Chondrocyte (in vitro differentiated cells): Measurements from ENCODE around the gene DYRK4. TPM values are rescaled to one million over a fixed set of nuclear protein-coding genes. Genes with fewer than 3 reads are reported as not detected.

Experiments
- DNase-seq: peaks from one replicate; pipeline ENCODE4 v3.0.0; 2021; ENCODE audit warnings: mixed read lengths, low spot score
- H3K27ac Mint-ChIP-seq: one replicate; pipeline ENCODE4 v1.8.0; 2021; ENCODE audit warnings: mild to moderate bottlenecking, moderate library complexity, mixed read lengths; ENCODE audit not compliant: unreplicated experiment
- H3K27me3 Mint-ChIP-seq: 2 replicates; pipeline ENCODE4 v1.8.0; 2021; ENCODE audit warnings: low read depth, mixed read lengths
- H3K36me3 Mint-ChIP-seq: 2 replicates; pipeline ENCODE4 v1.8.0; 2021; ENCODE audit warnings: low read depth, mixed read lengths
- H3K4me1 Mint-ChIP-seq: 2 replicates; pipeline ENCODE4 v1.8.0; 2021; ENCODE audit warnings: low read depth, mild to moderate bottlenecking, mixed read lengths
- H3K4me3 Mint-ChIP-seq: one replicate; pipeline ENCODE4 v1.8.0; 2021; ENCODE audit warnings: mild to moderate bottlenecking, moderate library complexity, mixed read lengths; ENCODE audit not compliant: unreplicated experiment
- H3K9me3 Mint-ChIP-seq: 2 replicates; pipeline ENCODE4 v1.8.0; 2021; ENCODE audit warnings: low read depth, mixed read lengths
- total RNA-seq: library from RNA; stranded (reverse); gene quantifications from 3 replicates; pipeline ENCODE4 v1.2.1, GENCODE V29; 2021
- TF ChIP-seq, protein P1 (sequence below): fragments of 200-600 bp; sonication (generic); IDR thresholded peaks from 2 replicates; pipeline ENCODE4 v1.5.0; 2021; ENCODE audit warnings: antibody characterized with exemption, mild to moderate bottlenecking, moderate library complexity

The DYRK4 gene
- total RNA-seq, 1 donor from 2014 or later: 37.9 TPM

DNA sequence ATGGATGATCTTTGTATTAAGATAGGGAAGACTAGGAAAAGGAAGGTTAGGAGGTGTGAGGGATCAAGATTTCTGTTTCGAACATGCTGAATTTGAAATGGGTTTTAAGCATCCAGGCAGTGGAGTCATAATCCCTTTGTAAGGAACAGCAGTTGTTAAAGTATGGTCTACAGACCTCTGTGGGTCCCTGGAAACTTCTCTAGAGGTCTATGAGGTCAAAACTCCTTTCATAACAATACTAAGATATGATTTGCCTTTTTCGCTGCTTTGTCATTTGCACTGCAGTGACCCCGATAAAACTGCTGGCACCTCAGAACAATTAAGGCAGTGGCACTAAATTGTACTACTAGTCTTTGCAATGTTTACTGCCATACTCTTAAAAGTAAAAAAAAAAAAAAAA, 21.8 kb upstream of the DYRK4 start:
- H3K9me3 Mint-ChIP-seq: no peaks in the 10 kb centered on the region
- DNase-seq: no peak
- H3K4me1 Mint-ChIP-seq: peaks cover 34% of the 10 kb centered on the region
- peak overlapping the region; percentile 99 for H3K4me3 Mint-ChIP-seq
- no peak overlapping the region for H3K27ac Mint-ChIP-seq
- no peaks in the 10 kb centered on the region for H3K36me3 Mint-ChIP-seq
- TF ChIP-seq, protein P1, sequence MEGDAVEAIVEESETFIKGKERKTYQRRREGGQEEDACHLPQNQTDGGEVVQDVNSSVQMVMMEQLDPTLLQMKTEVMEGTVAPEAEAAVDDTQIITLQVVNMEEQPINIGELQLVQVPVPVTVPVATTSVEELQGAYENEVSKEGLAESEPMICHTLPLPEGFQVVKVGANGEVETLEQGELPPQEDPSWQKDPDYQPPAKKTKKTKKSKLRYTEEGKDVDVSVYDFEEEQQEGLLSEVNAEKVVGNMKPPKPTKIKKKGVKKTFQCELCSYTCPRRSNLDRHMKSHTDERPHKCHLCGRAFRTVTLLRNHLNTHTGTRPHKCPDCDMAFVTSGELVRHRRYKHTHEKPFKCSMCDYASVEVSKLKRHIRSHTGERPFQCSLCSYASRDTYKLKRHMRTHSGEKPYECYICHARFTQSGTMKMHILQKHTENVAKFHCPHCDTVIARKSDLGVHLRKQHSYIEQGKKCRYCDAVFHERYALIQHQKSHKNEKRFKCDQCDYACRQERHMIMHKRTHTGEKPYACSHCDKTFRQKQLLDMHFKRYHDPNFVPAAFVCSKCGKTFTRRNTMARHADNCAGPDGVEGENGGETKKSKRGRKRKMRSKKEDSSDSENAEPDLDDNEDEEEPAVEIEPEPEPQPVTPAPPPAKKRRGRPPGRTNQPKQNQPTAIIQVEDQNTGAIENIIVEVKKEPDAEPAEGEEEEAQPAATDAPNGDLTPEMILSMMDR: no peak
- no peaks in the 10 kb centered on the region for H3K27me3 Mint-ChIP-seq

DNA sequence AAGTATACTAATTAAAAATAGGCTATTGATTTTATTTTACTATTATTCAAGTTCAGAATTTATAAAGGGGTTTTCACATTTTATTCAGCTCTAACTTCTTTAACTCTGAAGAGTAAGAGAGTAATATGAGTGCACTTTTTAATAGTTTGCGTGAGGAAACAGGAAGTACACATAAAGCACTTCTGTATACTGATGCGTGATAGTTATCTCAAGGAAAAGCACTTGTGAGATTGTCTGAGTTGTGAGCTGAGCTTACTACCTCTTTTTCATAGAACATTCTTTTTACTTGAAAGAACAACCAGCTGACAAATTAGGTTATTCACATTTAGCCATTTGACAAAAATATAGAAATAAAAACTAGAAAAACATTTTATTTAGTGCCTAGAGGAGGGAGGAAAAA, 21.4 kb upstream of the DYRK4 start:
- no peak for DNase-seq
- Mint-ChIP-seq H3K4me1 (peaks cover 34% of the 10 kb centered on the region), H3K27me3 (no peaks in the 10 kb centered on the region), H3K27ac (no peak overlapping the region), H3K4me3 (no peak overlapping the region), H3K36me3 (no peaks in the 10 kb centered on the region), H3K9me3 (no peaks in the 10 kb centered on the region)
- TF ChIP-seq, protein P1: no peak

DNA sequence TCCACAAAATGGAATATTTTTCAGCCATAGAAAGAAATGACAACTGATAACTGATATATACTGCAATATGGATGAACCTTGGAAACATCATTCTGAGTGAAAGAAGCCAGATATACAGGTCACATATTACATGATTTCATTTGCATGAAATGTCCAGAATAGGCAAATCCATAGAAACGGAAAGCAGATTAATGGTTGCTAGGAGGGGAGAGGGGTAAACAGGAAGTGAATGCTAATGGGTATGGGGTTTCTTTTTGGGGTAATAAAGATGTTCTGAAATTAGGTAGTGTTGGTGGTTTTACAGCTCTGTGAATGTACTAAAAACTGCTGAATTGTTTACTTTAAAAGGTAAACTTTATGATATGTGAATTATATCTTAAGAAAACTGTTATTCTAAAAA, 16.8 kb upstream of the DYRK4 start:
- no peaks in the 10 kb centered on the region for H3K9me3 Mint-ChIP-seq
- TF ChIP-seq, protein P1: no peak
- H3K4me1 Mint-ChIP-seq: no peaks in the 10 kb centered on the region
- H3K4me3 Mint-ChIP-seq: no peak overlapping the region
- H3K27ac Mint-ChIP-seq: no peak overlapping the region
- DNase-seq: no peak
- H3K36me3 Mint-ChIP-seq: no peaks in the 10 kb centered on the region
- no peaks in the 10 kb centered on the region for H3K27me3 Mint-ChIP-seq

DNA sequence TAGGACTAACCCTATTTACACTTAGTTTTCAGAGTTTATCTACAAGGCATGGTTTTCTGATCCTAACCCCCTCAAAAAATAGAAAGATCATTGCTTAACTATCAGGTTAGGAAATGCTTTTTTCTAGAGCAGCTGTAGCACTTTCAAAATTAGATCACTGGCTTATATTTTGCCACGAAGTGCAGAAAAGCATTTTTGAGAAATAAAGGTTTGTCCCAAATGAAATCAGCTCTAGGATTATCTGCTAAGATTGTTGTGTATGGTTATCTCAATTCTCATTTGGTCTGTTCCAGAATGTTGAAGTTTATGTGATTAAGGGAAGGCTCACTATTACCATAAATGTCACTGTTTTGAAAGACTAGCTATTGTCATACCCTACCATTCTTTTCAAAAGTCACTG, 9.8 kb upstream of the DYRK4 start:
- TF ChIP-seq, protein P1: no peak
- H3K4me1 Mint-ChIP-seq: peaks cover 5% of the 10 kb centered on the region
- no peaks in the 10 kb centered on the region for H3K9me3 Mint-ChIP-seq
- H3K27me3 Mint-ChIP-seq: no peaks in the 10 kb centered on the region
- no peaks in the 10 kb centered on the region for H3K36me3 Mint-ChIP-seq
- no peak overlapping the region for H3K4me3 Mint-ChIP-seq
- DNase-seq: no peak
- H3K27ac Mint-ChIP-seq: no peak overlapping the region

DNA sequence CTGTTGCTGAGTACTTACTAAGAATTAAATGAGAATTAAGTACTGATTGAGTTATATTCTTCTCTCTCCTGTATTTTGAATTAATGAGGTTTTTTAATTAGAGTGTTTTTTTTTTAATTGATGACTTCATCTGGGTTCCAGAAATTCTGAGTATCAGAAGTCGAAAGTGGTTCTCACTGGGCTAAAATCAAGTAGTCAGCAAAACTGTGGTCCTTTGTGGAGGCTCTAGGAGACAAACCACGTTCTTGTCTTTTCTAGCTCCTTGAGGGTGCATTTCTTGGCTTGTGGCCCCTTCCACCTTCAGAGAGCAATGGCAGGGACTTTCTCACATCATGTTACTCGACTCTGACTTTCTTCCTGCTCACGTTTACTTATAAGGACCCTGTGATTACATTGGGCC, 8.1 kb upstream of the DYRK4 start:
- no peak for DNase-seq
- Mint-ChIP-seq H3K4me1 (peaks cover 6% of the 10 kb centered on the region), H3K27ac (no peak overlapping the region), H3K4me3 (no peak overlapping the region), H3K9me3 (no peaks in the 10 kb centered on the region), H3K36me3 (no peaks in the 10 kb centered on the region), H3K27me3 (no peaks in the 10 kb centered on the region)
- TF ChIP-seq, protein P1: no peak
